DOHH2 (cell line): ENCODE data around the gene RRM2.

Experiments used
- H3F3A ChIP-seq: fragments of 200-600 bp; sonication (generic), shearing (Covaris generic); 2 replicates; pipeline ENCODE4 v1.6.0; 2016; ENCODE audit warnings: antibody characterized with exemption, mild to moderate bottlenecking; ENCODE audit not compliant: control insufficient read depth, insufficient read depth
- H3K27ac ChIP-seq: fragments of 200-600 bp; sonication (generic); 2 replicates; pipeline ENCODE4 v1.5.1; 2014; ENCODE audit warnings: low read depth, mild to moderate bottlenecking, low read length, moderate library complexity
- H3K27me3 ChIP-seq: fragments of 200-600 bp; sonication (generic); 2 replicates; pipeline ENCODE4 v1.6.1; 2014; ENCODE audit warnings: mild to moderate bottlenecking, low read length, mixed read lengths; ENCODE audit not compliant: control insufficient read depth
- H3K36me3 ChIP-seq: fragments of 200-600 bp; sonication (generic); 2 replicates; pipeline ENCODE4 v1.6.1; 2014; ENCODE audit warnings: mild to moderate bottlenecking, low read length, moderate library complexity, mixed read lengths; ENCODE audit not compliant: control insufficient read depth
- H3K4me1 ChIP-seq: fragments of 200-600 bp; sonication (generic); 2 replicates; pipeline ENCODE4 v1.6.1; 2014; ENCODE audit warnings: mild to moderate bottlenecking, low read length, mixed read lengths; ENCODE audit not compliant: control insufficient read depth
- H3K4me2 ChIP-seq: fragments of 200-600 bp; sonication (generic); 2 replicates; pipeline ENCODE4 v1.6.0; 2014; ENCODE audit warnings: mild to moderate bottlenecking, low read length, moderate library complexity
- H3K4me3 ChIP-seq: fragments of 200-600 bp; sonication (generic); 2 replicates; pipeline ENCODE4 v1.5.1; 2014; ENCODE audit warnings: mild to moderate bottlenecking, low read length, mixed read lengths
- H3K79me2 ChIP-seq: fragments of 200-600 bp; sonication (generic); 2 replicates; pipeline ENCODE4 v1.6.1; 2014; ENCODE audit warnings: mild to moderate bottlenecking, low read length, mixed read lengths; ENCODE audit not compliant: control insufficient read depth
- H3K9me2 ChIP-seq: fragments of 200-600 bp; sonication (generic); replicated peaks from 2 replicates; pipeline ENCODE4 v1.6.1; 2014; ENCODE audit warnings: mild to moderate bottlenecking, low read length, mixed read lengths; ENCODE audit not compliant: control insufficient read depth
- H3K9me3 ChIP-seq: fragments of 200-600 bp; sonication (generic); 2 replicates; pipeline ENCODE4 v1.6.1; 2014; ENCODE audit warnings: antibody characterized with exemption, low read length, mixed read lengths; ENCODE audit not compliant: control insufficient read depth, insufficient read depth
- H4K20me1 ChIP-seq: fragments of 200-600 bp; sonication (generic); 2 replicates; pipeline ENCODE4 v1.6.0; 2014; ENCODE audit warnings: low read depth, mild to moderate bottlenecking, antibody characterized with exemption, low read length, moderate library complexity; ENCODE audit not compliant: control insufficient read depth, insufficient read depth
- EZH2phosphoT487 ChIP-seq: fragments of 200-600 bp; sonication (generic); IDR thresholded peaks from 2 replicates; pipeline ENCODE4 v1.6.1; 2017; ENCODE audit warnings: borderline replicate concordance, mild to moderate bottlenecking, antibody characterized with exemption, low read length, moderate library complexity, mixed read lengths
- TF ChIP-seq, protein P1 (sequence below): fragments of 200-600 bp; sonication (generic); IDR thresholded peaks from one replicate; pipeline ENCODE4 v1.5.1; 2014; ENCODE audit warnings: antibody characterized with exemption, mild to moderate bottlenecking, low read depth, low read length; ENCODE audit not compliant: poor library complexity, severe bottlenecking

RRM2 gene

DNA sequence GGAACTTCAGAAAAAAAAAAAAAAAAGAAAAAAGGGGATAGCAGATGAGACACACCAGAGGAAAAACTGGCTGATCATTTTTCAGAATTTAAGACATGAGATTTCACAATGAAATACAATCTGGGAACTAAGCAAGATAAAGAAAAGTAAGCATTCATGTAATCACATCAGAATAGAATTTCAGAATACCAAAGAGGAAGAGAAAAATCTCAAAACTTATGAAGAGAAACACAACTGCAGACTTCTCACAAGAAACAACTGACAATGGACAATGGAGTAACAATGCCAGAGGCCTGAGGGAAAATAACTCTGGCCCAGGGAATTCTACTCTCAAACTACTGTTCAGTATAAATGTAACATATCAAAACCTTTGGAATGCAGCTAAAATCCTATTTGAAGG, 13.2 kb upstream of the RRM2 start:
- Histone ChIP-seq H3K27ac (no peak overlapping the region), H3K36me3 (no peaks in the 10 kb centered on the region), H3K27me3 (no peaks in the 10 kb centered on the region), H3K4me2 (no peak overlapping the region), H3K4me1 (peaks cover 7% of the 10 kb centered on the region; the same call in 1 of the 2 replicates), H3K9me3 (no peaks in the 10 kb centered on the region), H3K79me2 (no peaks in the 10 kb centered on the region), H3F3A (no peaks in the 10 kb centered on the region), H3K9me2 (no peaks in the 10 kb centered on the region), H3K4me3 (no peak overlapping the region), H4K20me1 (no peaks in the 10 kb centered on the region)
- TF ChIP-seq EZH2phosphoT487, result no peak
- TF ChIP-seq, protein P1, sequence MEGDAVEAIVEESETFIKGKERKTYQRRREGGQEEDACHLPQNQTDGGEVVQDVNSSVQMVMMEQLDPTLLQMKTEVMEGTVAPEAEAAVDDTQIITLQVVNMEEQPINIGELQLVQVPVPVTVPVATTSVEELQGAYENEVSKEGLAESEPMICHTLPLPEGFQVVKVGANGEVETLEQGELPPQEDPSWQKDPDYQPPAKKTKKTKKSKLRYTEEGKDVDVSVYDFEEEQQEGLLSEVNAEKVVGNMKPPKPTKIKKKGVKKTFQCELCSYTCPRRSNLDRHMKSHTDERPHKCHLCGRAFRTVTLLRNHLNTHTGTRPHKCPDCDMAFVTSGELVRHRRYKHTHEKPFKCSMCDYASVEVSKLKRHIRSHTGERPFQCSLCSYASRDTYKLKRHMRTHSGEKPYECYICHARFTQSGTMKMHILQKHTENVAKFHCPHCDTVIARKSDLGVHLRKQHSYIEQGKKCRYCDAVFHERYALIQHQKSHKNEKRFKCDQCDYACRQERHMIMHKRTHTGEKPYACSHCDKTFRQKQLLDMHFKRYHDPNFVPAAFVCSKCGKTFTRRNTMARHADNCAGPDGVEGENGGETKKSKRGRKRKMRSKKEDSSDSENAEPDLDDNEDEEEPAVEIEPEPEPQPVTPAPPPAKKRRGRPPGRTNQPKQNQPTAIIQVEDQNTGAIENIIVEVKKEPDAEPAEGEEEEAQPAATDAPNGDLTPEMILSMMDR, result no peak

DNA sequence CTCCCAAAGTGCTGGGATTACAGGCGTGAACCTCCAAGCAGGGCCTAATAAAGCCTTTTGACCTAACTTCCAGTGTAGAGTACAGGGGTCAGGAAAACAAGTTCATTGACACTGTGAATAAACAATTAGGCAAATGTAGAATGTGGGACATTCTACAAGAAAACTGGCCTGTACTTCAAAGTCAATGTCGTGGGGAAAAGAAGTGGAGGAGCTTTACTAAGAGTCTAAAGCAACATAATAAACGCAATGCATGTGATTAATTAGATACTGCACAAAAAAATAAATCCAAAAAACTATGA, 3.6 kb upstream of the RRM2 start:
- peaks cover 32% of the 10 kb centered on the region for H3K4me1 ChIP-seq
- no peak overlapping the region for H3K4me2 ChIP-seq
- H3K36me3 ChIP-seq, result peaks cover 32% of the 10 kb centered on the region
- peaks cover 14% of the 10 kb centered on the region for H3F3A ChIP-seq
- peaks cover 77% of the 10 kb centered on the region for H3K79me2 ChIP-seq
- no peaks in the 10 kb centered on the region for H3K27me3 ChIP-seq
- no peak overlapping the region for H3K27ac ChIP-seq
- no peaks in the 10 kb centered on the region for H3K9me2 ChIP-seq
- TF ChIP-seq, protein P1, result no peak
- no peak for TF ChIP-seq EZH2phosphoT487
- H4K20me1 ChIP-seq, result peaks cover 5% of the 10 kb centered on the region; the same call in 1 of the 2 replicates
- no peaks in the 10 kb centered on the region for H3K9me3 ChIP-seq
- no peak overlapping the region for H3K4me3 ChIP-seq

- TF ChIP-seq, protein P1, result no peak
- TF ChIP-seq EZH2phosphoT487, result no peak
- Histone ChIP-seq H4K20me1 (peaks cover 9% of the 10 kb centered on the region; the same call in 1 of the 2 replicates), H3K4me3 (peak overlapping the region; percentile 92), H3K4me2 (peak overlapping the region; percentile 81), H3K9me2 (no peaks in the 10 kb centered on the region), H3K27ac (peak overlapping the region; percentile 92), H3K9me3 (no peaks in the 10 kb centered on the region), H3K79me2 (peaks cover 84% of the 10 kb centered on the region), H3K27me3 (no peaks in the 10 kb centered on the region), H3K4me1 (peaks cover 34% of the 10 kb centered on the region), H3K36me3 (peaks cover 39% of the 10 kb centered on the region), H3F3A (peaks cover 17% of the 10 kb centered on the region)
Measured at GRCh38 chr2:10119601-10120157, 2.9 kb upstream of the RRM2 start.
